Activated T-helper 17 cell treated with anti-CD3 and anti-CD28 coated beads, Interleukin-2, amount 50 U/mL, for 72 hours (primary cell): ENCODE data around the gene SLC9A9. TPM values are rescaled to one million over a fixed set of nuclear protein-coding genes. Genes with fewer than 3 reads are reported as not detected.

Source experiments
- ATAC-seq: fragments of 150-1000 bp; cut with Tn5 transposase; replicated peaks from 2 replicates; pipeline ENCODE4 v1.10.0; 2021; ENCODE audit warnings: mild to moderate bottlenecking, moderate library complexity
- H3K27ac Mint-ChIP-seq: one replicate; pipeline ENCODE4 v1.8.0; 2022; ENCODE audit warnings: mixed read lengths
- H3K27me3 Mint-ChIP-seq: one replicate; pipeline ENCODE4 v1.8.0; 2022; ENCODE audit warnings: mixed read lengths
- H3K36me3 Mint-ChIP-seq: one replicate; pipeline ENCODE4 v1.8.0; 2022; ENCODE audit warnings: low read depth, mild to moderate bottlenecking, mixed read lengths
- H3K4me1 Mint-ChIP-seq: one replicate; pipeline ENCODE4 v1.8.0; 2022; ENCODE audit warnings: mixed read lengths
- H3K4me3 Mint-ChIP-seq: one replicate; pipeline ENCODE4 v1.8.0; 2022; ENCODE audit warnings: mild to moderate bottlenecking, mixed read lengths
- H3K9me3 Mint-ChIP-seq: one replicate; pipeline ENCODE4 v1.8.0; 2022; ENCODE audit warnings: mixed read lengths
- total RNA-seq, 2 donors: library from RNA; stranded (reverse); gene quantifications; one replicate each; pipeline ENCODE4 v1.2.3, GENCODE V29; 2022

SLC9A9 gene
- total RNA-seq, 2 donors from 2014 or later = 4.0 to 15.2 TPM

GRCh38 chr3:143243686-143244085, 604.6 kb downstream of the SLC9A9 start:
- Mint-ChIP-seq H3K9me3 (peaks cover 4% of the 10 kb centered on the region), H3K27me3 (no peaks in the 10 kb centered on the region), H3K4me1 (no peaks in the 10 kb centered on the region), H3K4me3 (no peak overlapping the region), H3K27ac (no peak overlapping the region), H3K36me3 (no peaks in the 10 kb centered on the region)
- no peak for ATAC-seq

- ATAC-seq = no peak
- no peaks in the 10 kb centered on the region for H3K36me3 Mint-ChIP-seq
- H3K27me3 Mint-ChIP-seq = no peaks in the 10 kb centered on the region
- H3K27ac Mint-ChIP-seq = no peak overlapping the region
- H3K4me3 Mint-ChIP-seq = no peak overlapping the region
- H3K9me3 Mint-ChIP-seq = peaks cover 4% of the 10 kb centered on the region
- H3K4me1 Mint-ChIP-seq = no peaks in the 10 kb centered on the region
Measured at GRCh38 chr3:143242691-143243090, 605.6 kb downstream of the SLC9A9 start.

GRCh38 chr3:143242101-143242500, 606.2 kb downstream of the SLC9A9 start:
- no peaks in the 10 kb centered on the region for H3K27me3 Mint-ChIP-seq
- peaks cover 4% of the 10 kb centered on the region for H3K9me3 Mint-ChIP-seq
- H3K4me1 Mint-ChIP-seq = no peaks in the 10 kb centered on the region
- H3K4me3 Mint-ChIP-seq = no peak overlapping the region
- H3K36me3 Mint-ChIP-seq = no peaks in the 10 kb centered on the region
- no peak overlapping the region for H3K27ac Mint-ChIP-seq
- no peak for ATAC-seq

- H3K27ac Mint-ChIP-seq = no peak overlapping the region
- H3K9me3 Mint-ChIP-seq = peaks cover 4% of the 10 kb centered on the region
- no peaks in the 10 kb centered on the region for H3K36me3 Mint-ChIP-seq
- H3K4me1 Mint-ChIP-seq = no peaks in the 10 kb centered on the region
- H3K27me3 Mint-ChIP-seq = no peaks in the 10 kb centered on the region
- no peak overlapping the region for H3K4me3 Mint-ChIP-seq
- no peak for ATAC-seq
Measured at GRCh38 chr3:143241481-143241951, 606.8 kb downstream of the SLC9A9 start.

GRCh38 chr3:143240886-143241285, 607.4 kb downstream of the SLC9A9 start:
- H3K9me3 Mint-ChIP-seq = peaks cover 4% of the 10 kb centered on the region
- no peak for ATAC-seq
- H3K27ac Mint-ChIP-seq = no peak overlapping the region
- no peak overlapping the region for H3K4me3 Mint-ChIP-seq
- no peaks in the 10 kb centered on the region for H3K36me3 Mint-ChIP-seq
- no peaks in the 10 kb centered on the region for H3K27me3 Mint-ChIP-seq
- no peaks in the 10 kb centered on the region for H3K4me1 Mint-ChIP-seq

GRCh38 chr3:143239031-143239430, 609.2 kb downstream of the SLC9A9 start:
- Mint-ChIP-seq H3K4me1 (no peaks in the 10 kb centered on the region), H3K27ac (no peak overlapping the region), H3K9me3 (peaks cover 4% of the 10 kb centered on the region), H3K4me3 (no peak overlapping the region), H3K27me3 (no peaks in the 10 kb centered on the region), H3K36me3 (no peaks in the 10 kb centered on the region)
- no peak for ATAC-seq

GRCh38 chr3:143237077-143237627, 611.1 kb downstream of the SLC9A9 start:
- Mint-ChIP-seq H3K36me3 (no peaks in the 10 kb centered on the region), H3K4me3 (no peak overlapping the region), H3K9me3 (peaks cover 9% of the 10 kb centered on the region), H3K27ac (no peak overlapping the region), H3K4me1 (no peaks in the 10 kb centered on the region), H3K27me3 (no peaks in the 10 kb centered on the region)
- no peak for ATAC-seq

- H3K27ac Mint-ChIP-seq = no peak overlapping the region
- H3K4me3 Mint-ChIP-seq = no peak overlapping the region
- H3K27me3 Mint-ChIP-seq = no peaks in the 10 kb centered on the region
- ATAC-seq = no peak
- peaks cover 9% of the 10 kb centered on the region for H3K9me3 Mint-ChIP-seq
- no peaks in the 10 kb centered on the region for H3K36me3 Mint-ChIP-seq
- no peaks in the 10 kb centered on the region for H3K4me1 Mint-ChIP-seq
Measured at GRCh38 chr3:143236226-143236964, 611.9 kb downstream of the SLC9A9 start.

- H3K27ac Mint-ChIP-seq = no peak overlapping the region
- H3K9me3 Mint-ChIP-seq = peaks cover 9% of the 10 kb centered on the region
- no peak overlapping the region for H3K4me3 Mint-ChIP-seq
- no peaks in the 10 kb centered on the region for H3K4me1 Mint-ChIP-seq
- H3K27me3 Mint-ChIP-seq = no peaks in the 10 kb centered on the region
- ATAC-seq = no peak
- H3K36me3 Mint-ChIP-seq = no peaks in the 10 kb centered on the region
Measured at GRCh38 chr3:143235614-143236204, 612.6 kb downstream of the SLC9A9 start.

GRCh38 chr3:143234526-143234925, 613.7 kb downstream of the SLC9A9 start:
- no peaks in the 10 kb centered on the region for H3K4me1 Mint-ChIP-seq
- H3K27me3 Mint-ChIP-seq = no peaks in the 10 kb centered on the region
- no peak for ATAC-seq

GRCh38 chr3:143232981-143233380, 615.3 kb downstream of the SLC9A9 start:
- Mint-ChIP-seq H3K4me1 (no peaks in the 10 kb centered on the region), H3K9me3 (peaks cover 5% of the 10 kb centered on the region), H3K27ac (no peak overlapping the region), H3K4me3 (no peak overlapping the region), H3K36me3 (no peaks in the 10 kb centered on the region), H3K27me3 (no peaks in the 10 kb centered on the region)
- no peak for ATAC-seq

More at GRCh38 chr3:143234526-143234925, 613.7 kb downstream of the SLC9A9 start:
- Mint-ChIP-seq H3K4me3 (no peak overlapping the region), H3K36me3 (no peaks in the 10 kb centered on the region), H3K27ac (no peak overlapping the region), H3K9me3 (peaks cover 9% of the 10 kb centered on the region)

GRCh38 chr3:143228405-143228804, 619.9 kb downstream of the SLC9A9 start:
- H3K4me1 Mint-ChIP-seq = no peaks in the 10 kb centered on the region
- H3K27me3 Mint-ChIP-seq = no peaks in the 10 kb centered on the region

GRCh38 chr3:143226678-143227291, 621.5 kb downstream of the SLC9A9 start:
- H3K4me3 Mint-ChIP-seq = no peak overlapping the region

More at GRCh38 chr3:143228405-143228804, 619.9 kb downstream of the SLC9A9 start:
- Mint-ChIP-seq H3K36me3 (no peaks in the 10 kb centered on the region), H3K27ac (no peak overlapping the region), H3K9me3 (peaks cover 5% of the 10 kb centered on the region), H3K4me3 (no peak overlapping the region)
- no peak for ATAC-seq

GRCh38 chr3:143224716-143225115, 623.6 kb downstream of the SLC9A9 start:
- no peaks in the 10 kb centered on the region for H3K4me1 Mint-ChIP-seq
- H3K9me3 Mint-ChIP-seq = no peaks in the 10 kb centered on the region
- no peak for ATAC-seq
- no peaks in the 10 kb centered on the region for H3K36me3 Mint-ChIP-seq
- no peak overlapping the region for H3K27ac Mint-ChIP-seq
- H3K4me3 Mint-ChIP-seq = no peak overlapping the region
- no peaks in the 10 kb centered on the region for H3K27me3 Mint-ChIP-seq

More at GRCh38 chr3:143226678-143227291, 621.5 kb downstream of the SLC9A9 start:
- no peak overlapping the region for H3K27ac Mint-ChIP-seq
- no peaks in the 10 kb centered on the region for H3K36me3 Mint-ChIP-seq
- no peaks in the 10 kb centered on the region for H3K4me1 Mint-ChIP-seq
- ATAC-seq = no peak
- H3K27me3 Mint-ChIP-seq = no peaks in the 10 kb centered on the region
- H3K9me3 Mint-ChIP-seq = no peaks in the 10 kb centered on the region
